Skin of body (tissue), 3 donors: ENCODE results near the gene AQP3. TPM values are rescaled to one million over a fixed set of nuclear protein-coding genes. Genes with fewer than 3 reads are reported as not detected.
"Not testable (repeated sequence)": the region's sequence is repeated elsewhere in the genome, so short reads cannot be mapped to it uniquely, and the experiment has no call there.

Experiments
- DNase-seq: peaks from one replicate; lab custom pipeline; 2025; lab: John Stamatoyannopoulos, UW
- small RNA-seq: library from RNA; depleted of rRNA; stranded (forward); fragments of <200 nt; gene quantifications from one replicate; pipeline ENCODE3, GENCODE V24; 2014; ENCODE audit warnings: low replicate concordance
- total RNA-seq: library from RNA; depleted of rRNA; stranded (reverse); fragments of >200 nt; gene quantifications from one replicate; pipeline ENCODE4 v1.2.3, GENCODE V29; 2014

AQP3 gene
- total RNA-seq, 1 donor from 2014 or later, result 169 TPM

- no peak for DNase-seq
These were observed 32.4 kb downstream of the AQP3 start for GRCh38 chr9:33414889-33415500.

GRCh38 chr9:33414268-33414667, 33.1 kb downstream of the AQP3 start:
- DNase-seq, result no peak

GRCh38 chr9:33408087-33408486, 39.3 kb downstream of the AQP3 start:
- no peak for DNase-seq

GRCh38 chr9:33407061-33407460, 40.3 kb downstream of the AQP3 start:
- DNase-seq, result no peak

- DNase-seq, result no peak
These were observed 42.5 kb downstream of the AQP3 start for GRCh38 chr9:33404788-33405362.

- DNase-seq, result no peak
These were observed 43.2 kb downstream of the AQP3 start for GRCh38 chr9:33403941-33404787.

GRCh38 chr9:33402371-33402770, 45.0 kb downstream of the AQP3 start, which contains the start of gene AQP7:
AQP7 (minus strand) TSS chr9:33402568; CDS start chr9:33401262, 1,306 bp downstream.
- DNase-seq, result not testable (repeated sequence)

- DNase-seq, result not testable (repeated sequence)
These were observed 45.6 kb downstream of the AQP3 start for GRCh38 chr9:33401809-33402208.

- DNase-seq, result not testable (repeated sequence)
These were observed 48.3 kb downstream of the AQP3 start for GRCh38 chr9:33399047-33399446.

- DNase-seq, result not testable (repeated sequence)
These were observed 49.6 kb downstream of the AQP3 start for GRCh38 chr9:33397801-33398200.

- DNase-seq, result not testable (repeated sequence)
These were observed 52.1 kb downstream of the AQP3 start for GRCh38 chr9:33395159-33395879.

- DNase-seq, result not testable (repeated sequence)
These were observed 53.4 kb downstream of the AQP3 start for GRCh38 chr9:33393986-33394385.

GRCh38 chr9:33393581-33393980, 53.8 kb downstream of the AQP3 start:
- no peak for DNase-seq

GRCh38 chr9:33392591-33393021, 54.8 kb downstream of the AQP3 start:
- DNase-seq, result not testable (repeated sequence)

Small RNA genes lying within 50 kb of the gene (small RNA-seq; reads per million reads assigned to genes)
- gene AL356218.2 (not detected), gene MIR6851 (not detected)

Other genes starting within 250 kb of the AQP3 start
- not detected for gene SPINK4, start 207.4 kb downstream of the AQP3 start, total RNA-seq
- gene BAG1, start 182.9 kb downstream of the AQP3 start, total RNA-seq, result 64.7 TPM
- gene CHMP5, start 182.5 kb downstream of the AQP3 start, total RNA-seq, result 53.4 TPM
- gene NFX1, start 157.1 kb downstream of the AQP3 start, total RNA-seq, result 29.0 TPM
- 37.0 TPM for gene AQP7, start 45.0 kb downstream of the AQP3 start, total RNA-seq
- 21.2 TPM for gene NOL6, start 26.3 kb upstream of the AQP3 start, total RNA-seq
- 1.7 TPM for gene ANKRD18B, start 76.7 kb upstream of the AQP3 start, total RNA-seq